Measurements from ENCODE around the gene N4BP2L1.

N4BP2L1 gene

GRCh38 chr13:32425158-32425557 lies 2.8 kb downstream of the N4BP2L1 start:
- FAIRE-seq = no peak
- DNase-seq (ENCODE audit: insufficient read length, low spot score) = no peak
- TF ChIP-seq, protein P1, sequence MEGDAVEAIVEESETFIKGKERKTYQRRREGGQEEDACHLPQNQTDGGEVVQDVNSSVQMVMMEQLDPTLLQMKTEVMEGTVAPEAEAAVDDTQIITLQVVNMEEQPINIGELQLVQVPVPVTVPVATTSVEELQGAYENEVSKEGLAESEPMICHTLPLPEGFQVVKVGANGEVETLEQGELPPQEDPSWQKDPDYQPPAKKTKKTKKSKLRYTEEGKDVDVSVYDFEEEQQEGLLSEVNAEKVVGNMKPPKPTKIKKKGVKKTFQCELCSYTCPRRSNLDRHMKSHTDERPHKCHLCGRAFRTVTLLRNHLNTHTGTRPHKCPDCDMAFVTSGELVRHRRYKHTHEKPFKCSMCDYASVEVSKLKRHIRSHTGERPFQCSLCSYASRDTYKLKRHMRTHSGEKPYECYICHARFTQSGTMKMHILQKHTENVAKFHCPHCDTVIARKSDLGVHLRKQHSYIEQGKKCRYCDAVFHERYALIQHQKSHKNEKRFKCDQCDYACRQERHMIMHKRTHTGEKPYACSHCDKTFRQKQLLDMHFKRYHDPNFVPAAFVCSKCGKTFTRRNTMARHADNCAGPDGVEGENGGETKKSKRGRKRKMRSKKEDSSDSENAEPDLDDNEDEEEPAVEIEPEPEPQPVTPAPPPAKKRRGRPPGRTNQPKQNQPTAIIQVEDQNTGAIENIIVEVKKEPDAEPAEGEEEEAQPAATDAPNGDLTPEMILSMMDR (IDR thresholded peaks at IDR 0.05; ENCODE audit: insufficient read depth, missing control alignments) = no peak

DNA sequence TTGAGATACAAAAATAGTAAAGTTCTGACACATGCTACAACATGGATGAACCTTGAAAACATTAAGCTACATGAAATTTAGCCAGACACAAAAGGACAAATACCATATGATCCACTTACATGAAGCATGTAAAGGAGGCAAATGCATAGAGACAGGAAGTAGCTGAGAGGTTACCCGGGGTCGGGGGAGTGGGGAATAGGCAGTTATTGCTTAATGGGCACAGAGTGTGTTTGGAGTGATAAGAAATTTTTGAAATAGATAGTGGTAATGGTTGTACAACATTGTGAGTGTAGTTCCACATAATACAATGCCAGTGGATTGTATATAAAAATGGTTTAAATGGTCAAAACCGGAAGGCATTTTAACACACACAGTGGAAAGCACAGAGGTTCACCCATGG lies 4.3 kb downstream of the N4BP2L1 start:
- no peak for DNase-seq (ENCODE audit: insufficient read length, low spot score)
- TF ChIP-seq, protein P1 (IDR thresholded peaks at IDR 0.05; ENCODE audit: insufficient read depth, missing control alignments) = no peak
- no peak for FAIRE-seq

DNA sequence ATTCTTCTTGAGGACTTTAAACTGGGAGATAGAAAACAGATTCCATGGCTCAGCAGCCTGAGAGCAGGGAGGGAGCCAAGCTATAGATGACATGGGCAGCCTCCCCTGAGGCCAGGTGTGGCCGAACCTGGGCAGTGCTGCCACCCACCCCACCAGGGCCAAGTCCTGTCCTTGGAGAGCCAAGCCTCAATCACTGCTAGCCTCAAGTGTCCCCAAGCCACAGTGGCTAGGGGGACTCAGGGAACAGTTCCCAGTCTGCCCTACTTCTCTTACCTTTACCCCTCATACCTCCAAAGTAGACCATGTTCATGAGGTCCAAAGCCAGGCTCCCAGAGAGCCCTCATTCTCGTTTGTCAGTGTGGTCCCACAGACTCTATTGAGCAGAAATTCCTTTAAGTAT lies 8.1 kb downstream of the N4BP2L1 start:
- no peak for DNase-seq (ENCODE audit: insufficient read length, low spot score)
- no peak for FAIRE-seq
- TF ChIP-seq, protein P1 (IDR thresholded peaks at IDR 0.05; ENCODE audit: insufficient read depth, missing control alignments) = no peak

DNA sequence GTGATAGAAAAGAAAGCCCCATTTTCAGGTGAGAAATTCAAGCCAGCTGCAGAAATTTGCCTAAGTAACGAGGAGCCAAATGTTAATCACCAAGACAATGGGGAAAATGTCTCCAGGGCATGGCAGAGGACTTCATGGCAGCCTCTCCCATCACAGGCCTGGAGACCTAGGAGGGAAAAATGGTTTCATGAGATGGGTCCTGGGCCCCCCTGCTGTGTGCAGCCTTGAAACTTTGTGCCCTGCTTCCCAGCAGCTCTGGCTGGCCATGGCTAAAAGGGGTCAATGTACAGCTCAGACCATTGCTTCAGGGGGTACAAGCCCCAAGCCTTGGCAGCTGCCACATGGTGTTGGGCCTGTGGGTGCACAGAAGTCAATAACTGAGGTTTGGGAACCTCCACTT lies 9.9 kb downstream of the N4BP2L1 start:
- TF ChIP-seq, protein P1 (IDR thresholded peaks at IDR 0.05; ENCODE audit: insufficient read depth, missing control alignments) = no peak
- FAIRE-seq = no peak
- DNase-seq (ENCODE audit: insufficient read length, low spot score) = no peak

GRCh38 chr13:32415019-32415418 lies 12.9 kb downstream of the N4BP2L1 start:
- FAIRE-seq (no peak), DNase-seq (ENCODE audit: insufficient read length, low spot score) (no peak)
- TF ChIP-seq, protein P1 (IDR thresholded peaks at IDR 0.05; ENCODE audit: insufficient read depth, missing control alignments) = peak; percentile 28

- FAIRE-seq (no peak), DNase-seq (ENCODE audit: insufficient read length, low spot score) (no peak)
- TF ChIP-seq, protein P1 (IDR thresholded peaks at IDR 0.05; ENCODE audit: insufficient read depth, missing control alignments) = no peak
Observed at GRCh38 chr13:32414580-32414979, 13.3 kb downstream of the N4BP2L1 start.

DNA sequence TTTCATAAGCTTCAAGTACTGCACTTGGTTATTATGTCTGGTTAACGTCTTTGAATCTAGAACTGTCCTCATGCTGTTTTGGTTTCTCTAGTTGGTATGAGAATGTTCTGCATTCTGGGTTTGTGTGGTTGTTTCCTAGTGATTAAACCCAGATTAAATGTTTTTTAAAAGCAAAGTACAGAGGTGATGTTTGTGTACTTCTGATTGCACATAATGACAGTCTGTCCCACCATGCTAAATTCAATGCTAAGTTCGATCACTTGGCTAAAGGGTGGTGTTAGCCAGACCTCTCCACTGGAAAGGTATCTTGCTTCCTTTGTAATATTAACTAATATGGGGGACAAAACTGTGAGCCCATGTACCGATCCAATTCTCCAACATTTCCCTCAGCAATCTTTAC lies 14.6 kb downstream of the N4BP2L1 start:
- TF ChIP-seq, protein P1 (IDR thresholded peaks at IDR 0.05; ENCODE audit: insufficient read depth, missing control alignments) = no peak
- no peak for FAIRE-seq

More for the DNA sequence above, 14.6 kb downstream of the N4BP2L1 start:
- no peak for DNase-seq (ENCODE audit: insufficient read length, low spot score)
